Astrocyte of the cerebellum (primary cell): ENCODE measurements around the gene IP6K2.
"Not testable (repeated sequence)": the region's sequence is repeated elsewhere in the genome, so short reads cannot be mapped to it uniquely, and the experiment has no call there.

Experiments
- DNase-seq: peaks from one replicate; pipeline ENCODE4 v3.0.0-alpha.2; 2011; ENCODE audit warnings: low read depth
- H3K4me3 ChIP-seq: 2 replicates; pipeline ENCODE4 v1.5.1; 2011; ENCODE audit warnings: mild to moderate bottlenecking, low read depth, low read length, moderate library complexity
- CTCF ChIP-seq: IDR thresholded peaks from 2 replicates; pipeline ENCODE4 v1.5.1; 2012; ENCODE audit warnings: low read length, low read depth, moderate library complexity, mild to moderate bottlenecking; ENCODE audit errors: missing control alignments
- in situ Hi-C: cut with HindIII; loops from 2 replicates; pipeline ENCODE4 v1.10.0; 2017; ENCODE audit warnings: low sequenced_read_pairs

Gene IP6K2

GRCh38 chr3:48716982-48717746 lies at the start of gene IP6K2:
TSS of gene IP6K2 (minus strand) at chr3:48717221. CDS start at chr3:48695291, 21,930 bp downstream.
- DNase-seq = peak; percentile 96
- peak within 1 kb of the TSS; percentile 100 for H3K4me3 ChIP-seq
- TF ChIP-seq CTCF = no peak
- in situ Hi-C loops = no loop called here

- TF ChIP-seq CTCF = peak; percentile 26
- no peak overlapping the region for H3K4me3 ChIP-seq
- no peak for DNase-seq
- in situ Hi-C loops = no loop called here
Observed at GRCh38 chr3:48765376-48765775, 48.4 kb upstream of the IP6K2 start.

GRCh38 chr3:48762816-48763215 lies 45.8 kb upstream of the IP6K2 start:
- no peak for TF ChIP-seq CTCF
- no peak overlapping the region for H3K4me3 ChIP-seq
- DNase-seq = no peak
- in situ Hi-C loops = no loop called here

GRCh38 chr3:48759991-48760540 lies 43.0 kb upstream of the IP6K2 start:
- DNase-seq, in situ Hi-C loops, H3K4me3 ChIP-seq: not testable (repeated sequence)

- H3K4me3 ChIP-seq, in situ Hi-C loops, DNase-seq: not testable (repeated sequence)
Observed at GRCh38 chr3:48759531-48759930, 42.5 kb upstream of the IP6K2 start.

GRCh38 chr3:48759071-48759470 lies 42.0 kb upstream of the IP6K2 start:
- no peak for TF ChIP-seq CTCF
- in situ Hi-C loops = no loop called here
- DNase-seq = no peak

GRCh38 chr3:48756640-48757039 lies 39.6 kb upstream of the IP6K2 start:
- no peak for DNase-seq
- no peak for TF ChIP-seq CTCF
- no peak overlapping the region for H3K4me3 ChIP-seq
- in situ Hi-C loops = no loop called here

More at GRCh38 chr3:48759071-48759470, 42.0 kb upstream of the IP6K2 start:
- H3K4me3 ChIP-seq = no peak overlapping the region
